Hepatocyte (in vitro differentiated cells): ENCODE results near the gene DNAAF3. TPM values are rescaled to one million over a fixed set of nuclear protein-coding genes. Genes with fewer than 3 reads are reported as not detected.
"Not testable (repeated sequence)": the region's sequence is repeated elsewhere in the genome, so short reads cannot be mapped to it uniquely, and the experiment has no call there.

Experiments
- DNase-seq: peaks from one replicate; pipeline ENCODE4 v3.0.0-alpha.2; 2016; ENCODE audit warnings: low spot score
- H2AFZ ChIP-seq: fragments of 200-600 bp; sonication (generic); 2 replicates; pipeline ENCODE4 v1.6.0; 2016; ENCODE audit warnings: antibody characterized with exemption, mild to moderate bottlenecking
- H3K27ac ChIP-seq: fragments of 200-600 bp; sonication (generic); 2 replicates; pipeline ENCODE4 v1.5.1; 2016; ENCODE audit warnings: mild to moderate bottlenecking
- H3K27me3 ChIP-seq: fragments of 200-600 bp; sonication (generic); 2 replicates; pipeline ENCODE4 v1.6.1; 2016
- H3K36me3 ChIP-seq: fragments of 200-600 bp; sonication (generic); replicated peaks from 2 replicates; pipeline ENCODE4 v1.5.1; 2016; ENCODE audit warnings: low read depth; ENCODE audit not compliant: insufficient read depth
- H3K4me1 ChIP-seq: fragments of 200-600 bp; sonication (generic); 2 replicates; pipeline ENCODE4 v1.5.1; 2016; ENCODE audit warnings: mild to moderate bottlenecking, moderate library complexity; ENCODE audit not compliant: insufficient read depth
- H3K4me2 ChIP-seq: fragments of 200-600 bp; sonication (generic); 2 replicates; pipeline ENCODE4 v1.6.0; 2016
- H3K4me3 ChIP-seq: fragments of 200-600 bp; sonication (generic); 2 replicates; pipeline ENCODE4 v1.5.1; 2016; ENCODE audit warnings: mild to moderate bottlenecking
- H3K79me2 ChIP-seq: fragments of 200-600 bp; sonication (generic); 2 replicates; pipeline ENCODE4 v1.6.0; 2017; ENCODE audit warnings: mild to moderate bottlenecking
- H3K9me2 ChIP-seq: fragments of 200-600 bp; sonication (generic); replicated peaks from 2 replicates; pipeline ENCODE4 v1.6.0; 2017; ENCODE audit warnings: mild to moderate bottlenecking; ENCODE audit not compliant: insufficient read depth
- H3K9me3 ChIP-seq: fragments of 200-600 bp; sonication (generic); 2 replicates; pipeline ENCODE4 v1.5.1; 2016; ENCODE audit warnings: low read depth, mild to moderate bottlenecking
- H4K20me1 ChIP-seq: fragments of 200-600 bp; sonication (generic); 2 replicates; pipeline ENCODE4 v1.6.0; 2016; ENCODE audit warnings: mild to moderate bottlenecking; ENCODE audit not compliant: insufficient read depth, poor library complexity, severe bottlenecking
- CTCF ChIP-seq: fragments of 200-600 bp; sonication (generic); IDR thresholded peaks from 2 replicates; pipeline ENCODE4 v1.5.1; 2016; ENCODE audit warnings: antibody characterized with exemption, mild to moderate bottlenecking; ENCODE audit not compliant: poor library complexity
- EZH2 ChIP-seq: fragments of 200-600 bp; sonication (generic); IDR thresholded peaks from 2 replicates; pipeline ENCODE4 v1.6.1; 2016; ENCODE audit warnings: antibody characterized with exemption, mild to moderate bottlenecking, borderline replicate concordance
- EZH2phosphoT487 ChIP-seq: fragments of 200-600 bp; sonication (generic); IDR thresholded peaks from one replicate; pipeline ENCODE4 v1.6.1; 2018; ENCODE audit warnings: antibody characterized with exemption, mild to moderate bottlenecking, low read depth, moderate library complexity; ENCODE audit not compliant: unreplicated experiment, severe bottlenecking
- WGBS: methylation state at CpG from one replicate; pipeline ENCODE4 v1.1.6; 2016; ENCODE audit warnings: low lambda C conversion rate; ENCODE audit errors: missing lambda C conversion rate; 5-methylcytosine and 5-hydroxymethylcytosine counted together
- polyA plus RNA-seq: library from polyadenylated mRNA; unstranded; fragments of >200 nt; fragmentation: Nextera tagmentation; extraction: Ambion mirVana; gene quantifications from 2 replicates; pipeline ENCODE4 v1.2.1, GENCODE V29; 2016
- total RNA-seq: library from RNA; depleted of rRNA; stranded (reverse); fragments of >200 nt; gene quantifications from 2 replicates; pipeline ENCODE4 v1.2.3, GENCODE V29; 2014

Gene DNAAF3
- total and polyA plus RNA-seq, 2 experiments from 2014 or later = 0.17 to 4.9 TPM

GRCh38 chr19:55202199-55202598 lies 35.8 kb upstream of the DNAAF3 start:
- H3K36me3 ChIP-seq = not testable (repeated sequence)

GRCh38 chr19:55199620-55200204 lies 33.3 kb upstream of the DNAAF3 start:
- DNase-seq = no peak
- WGBS = 72% methylated on average over 5 of the region's 5 CpGs
- H2AFZ ChIP-seq = no peak overlapping the region
- H3K79me2 ChIP-seq = no peaks in the 10 kb centered on the region
- H3K4me1 ChIP-seq = no peaks in the 10 kb centered on the region
- no peaks in the 10 kb centered on the region for H4K20me1 ChIP-seq
- no peak for TF ChIP-seq EZH2
- TF ChIP-seq EZH2phosphoT487 = no peak
- no peak for TF ChIP-seq CTCF
- no peaks in the 10 kb centered on the region for H3K9me3 ChIP-seq
- H3K4me2 ChIP-seq = no peak overlapping the region
- H3K4me3 ChIP-seq = no peak overlapping the region
- no peaks in the 10 kb centered on the region for H3K36me3 ChIP-seq
- H3K9me2 ChIP-seq = no peaks in the 10 kb centered on the region
- H3K27me3 ChIP-seq = no peaks in the 10 kb centered on the region
- H3K27ac ChIP-seq = no peak overlapping the region

More at GRCh38 chr19:55202199-55202598, 35.8 kb upstream of the DNAAF3 start:
- H3K4me2 ChIP-seq, H3K4me1 ChIP-seq, H3K79me2 ChIP-seq, H4K20me1 ChIP-seq, H3K9me2 ChIP-seq, H3K4me3 ChIP-seq, H3K27me3 ChIP-seq, H2AFZ ChIP-seq, H3K9me3 ChIP-seq, H3K27ac ChIP-seq: not testable (repeated sequence)
- peak; percentile 5 for DNase-seq
- WGBS = 88% methylated on average over 10 of the region's 10 CpGs
- peak; percentile 14 for TF ChIP-seq CTCF

- Histone ChIP-seq H3K79me2 (no peaks in the 10 kb centered on the region), H3K36me3 (no peaks in the 10 kb centered on the region), H4K20me1 (no peaks in the 10 kb centered on the region), H3K4me2 (no peak overlapping the region), H3K4me3 (no peak overlapping the region), H3K9me3 (no peaks in the 10 kb centered on the region), H3K4me1 (no peaks in the 10 kb centered on the region), H3K27ac (no peak overlapping the region), H2AFZ (no peak overlapping the region), H3K9me2 (no peaks in the 10 kb centered on the region), H3K27me3 (no peaks in the 10 kb centered on the region)
- peak; percentile 5 for DNase-seq
- TF ChIP-seq CTCF (no peak), EZH2 (no peak)
- WGBS = 73% methylated on average over 5 of the region's 5 CpGs
These were observed 32.2 kb upstream of the DNAAF3 start for GRCh38 chr19:55198651-55199050.

GRCh38 chr19:55197528-55197927 lies 31.1 kb upstream of the DNAAF3 start:
- Histone ChIP-seq H3K79me2 (no peaks in the 10 kb centered on the region), H4K20me1 (no peaks in the 10 kb centered on the region), H3K9me2 (no peaks in the 10 kb centered on the region), H3K4me3 (no peak overlapping the region), H3K27me3 (no peaks in the 10 kb centered on the region), H3K27ac (no peak overlapping the region), H3K36me3 (no peaks in the 10 kb centered on the region), H2AFZ (no peak overlapping the region), H3K4me1 (no peaks in the 10 kb centered on the region), H3K4me2 (no peak overlapping the region), H3K9me3 (no peaks in the 10 kb centered on the region)
- no peak for TF ChIP-seq EZH2phosphoT487
- 76% methylated on average over 4 of the region's 4 CpGs for WGBS
- DNase-seq = peak; percentile 2
